Activated T-helper 2 cell treated with anti-CD3 and anti-CD28 coated beads, Interferon-gamma antibody, Interleukin-2, Interleukin-4, amounts not matched to agents 10 μg/mL and 5 μg/mL and 100 μg/mL, durations not matched to agents 14 hours and 24 hours and 36 hours (primary cell): ENCODE results near the gene HSBP1L1. TPM values are rescaled to one million over a fixed set of nuclear protein-coding genes. Genes with fewer than 3 reads are reported as not detected.

ENCODE experiments used
- DNase-seq: peaks from one replicate; pipeline ENCODE4 v3.0.0; 2021; ENCODE audit warnings: low spot score
- H3K27ac Mint-ChIP-seq: one replicate; pipeline ENCODE4 v1.8.0; 2021; ENCODE audit warnings: mixed read lengths
- H3K27me3 Mint-ChIP-seq: one replicate; pipeline ENCODE4 v1.8.0; 2021; ENCODE audit warnings: low read depth, mixed read lengths
- H3K36me3 Mint-ChIP-seq: one replicate; pipeline ENCODE4 v1.8.0; 2021; ENCODE audit warnings: low read depth, mixed read lengths
- H3K4me1 Mint-ChIP-seq: one replicate; pipeline ENCODE4 v1.8.0; 2021; ENCODE audit warnings: low read depth, mixed read lengths
- H3K4me3 Mint-ChIP-seq: one replicate; pipeline ENCODE4 v1.8.0; 2021; ENCODE audit warnings: low read depth, mild to moderate bottlenecking, moderate library complexity, mixed read lengths
- H3K9me3 Mint-ChIP-seq: one replicate; pipeline ENCODE4 v1.8.0; 2021; ENCODE audit warnings: mixed read lengths
- intact Hi-C: fragments of 100-400 bp; cut with micrococcal nuclease; formaldehyde crosslinking; loops from one replicate; pipeline ENCODE4 v1.15.1; 2023
- total RNA-seq: library from RNA; stranded (reverse); gene quantifications from 2 replicates; pipeline ENCODE4 v1.2.3, GENCODE V29; 2022

HSBP1L1 gene
- total RNA-seq, 1 donor from 2014 or later: 12.0 TPM

DNA sequence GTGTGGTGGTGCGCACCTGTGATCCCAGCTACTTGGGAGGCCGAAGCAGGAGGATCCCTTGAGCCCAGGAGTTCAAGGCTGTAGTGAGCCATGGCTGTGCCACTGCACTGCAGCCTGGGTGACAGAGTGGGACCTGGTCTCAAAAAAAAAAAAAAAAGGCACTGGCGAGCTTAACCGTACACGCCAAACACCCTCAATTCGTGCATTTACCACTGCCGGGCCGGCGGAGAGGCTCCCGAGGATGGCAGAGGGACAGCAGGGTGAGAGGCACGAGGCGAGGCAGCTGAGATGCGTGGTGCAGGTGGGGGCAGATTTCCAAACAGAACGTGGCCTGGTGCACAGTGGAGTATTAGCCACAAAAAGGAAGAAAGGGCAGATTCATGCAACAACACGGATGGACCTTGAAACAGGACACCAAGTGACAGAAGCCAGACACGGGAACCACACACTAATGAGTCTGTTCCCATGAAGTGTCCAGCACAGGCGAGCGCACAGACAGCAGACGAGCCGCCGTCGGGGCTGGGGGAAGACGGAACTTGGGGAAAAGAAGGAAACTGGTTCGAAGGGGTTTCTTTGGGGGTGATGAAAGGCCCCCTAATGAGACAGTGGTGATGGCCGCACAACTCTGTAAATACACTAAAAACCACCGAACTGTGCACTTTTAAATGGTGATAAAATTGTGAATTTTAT is 40.4 kb upstream of the HSBP1L1 start:
- peaks cover 39% of the 10 kb centered on the region for H3K36me3 Mint-ChIP-seq
- no peak for DNase-seq
- no peak overlapping the region for H3K4me3 Mint-ChIP-seq
- intact Hi-C loops: no loop called here
- H3K27me3 Mint-ChIP-seq: no peaks in the 10 kb centered on the region
- no peak overlapping the region for H3K27ac Mint-ChIP-seq
- H3K9me3 Mint-ChIP-seq: peaks cover 7% of the 10 kb centered on the region
- H3K4me1 Mint-ChIP-seq: no peaks in the 10 kb centered on the region

DNA sequence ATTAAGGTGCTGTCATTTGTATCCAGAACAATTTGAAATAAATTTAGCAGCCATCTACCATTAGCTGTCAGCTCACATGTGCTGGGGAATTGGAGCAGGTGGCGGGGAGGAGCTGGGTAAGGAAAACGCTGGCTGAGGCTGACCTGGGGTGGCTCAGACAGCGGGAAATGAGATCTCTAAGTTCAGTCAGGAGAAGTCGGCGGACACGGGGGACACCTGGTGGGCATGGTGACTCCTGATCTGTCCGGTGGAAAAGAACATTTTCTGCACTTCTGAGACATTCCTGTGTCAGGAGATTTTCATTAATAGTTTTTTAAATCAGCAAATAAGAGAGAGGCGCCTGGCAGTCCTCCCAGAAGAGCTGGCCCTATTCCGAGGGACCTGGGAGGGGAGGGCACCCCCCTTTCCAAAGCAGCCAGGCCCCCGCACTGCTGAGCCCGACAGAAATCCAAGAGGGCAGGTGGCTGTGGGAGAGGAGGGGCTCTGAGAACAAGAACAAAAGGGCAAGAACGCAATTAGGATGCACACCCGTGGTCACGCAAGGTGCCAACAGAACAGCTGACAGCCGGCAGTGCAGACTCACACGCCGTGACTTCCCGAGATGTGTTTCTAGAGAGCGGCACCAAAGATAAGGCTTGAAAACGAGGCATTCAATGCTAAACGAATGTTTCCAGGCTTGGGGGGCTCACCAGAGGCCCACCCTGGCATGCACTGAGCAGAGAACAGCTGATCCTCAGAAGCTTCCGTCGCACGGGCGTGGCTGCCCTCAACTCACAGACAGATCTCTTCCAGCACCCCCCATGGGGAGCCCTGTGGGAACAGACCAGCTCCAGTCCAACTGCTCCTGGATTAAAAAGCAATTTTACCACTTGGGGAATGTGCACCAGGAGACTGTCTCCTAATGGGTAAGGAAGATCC is 39.4 kb upstream of the HSBP1L1 start:
- H3K27me3 Mint-ChIP-seq: no peaks in the 10 kb centered on the region
- H3K4me3 Mint-ChIP-seq: no peak overlapping the region
- DNase-seq: no peak
- peaks cover 17% of the 10 kb centered on the region for H3K9me3 Mint-ChIP-seq
- no peaks in the 10 kb centered on the region for H3K4me1 Mint-ChIP-seq
- intact Hi-C loops: no loop called here
- H3K27ac Mint-ChIP-seq: no peak overlapping the region
- H3K36me3 Mint-ChIP-seq: peaks cover 47% of the 10 kb centered on the region

DNA sequence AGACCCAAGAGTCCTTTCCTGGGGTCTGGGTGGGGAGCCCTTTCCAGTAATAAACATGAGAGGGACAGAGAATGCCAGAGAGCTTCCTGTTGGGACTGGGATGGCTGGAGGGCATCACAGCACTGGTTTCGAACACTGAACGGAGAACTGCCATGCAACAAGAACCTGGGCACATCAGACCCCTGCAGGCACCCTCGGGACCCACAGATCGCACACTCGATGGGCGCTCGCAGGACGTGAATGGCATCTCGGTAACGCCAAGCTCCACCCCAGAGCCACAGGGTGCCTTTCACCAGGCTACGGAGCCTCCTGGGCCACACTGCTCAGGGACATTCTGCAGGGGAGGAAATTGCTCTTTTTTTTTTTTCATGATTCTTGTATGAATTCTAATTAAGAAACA is 38.1 kb upstream of the HSBP1L1 start:
- Mint-ChIP-seq H3K4me3 (no peak overlapping the region), H3K9me3 (peaks cover 29% of the 10 kb centered on the region), H3K36me3 (peaks cover 55% of the 10 kb centered on the region), H3K27ac (no peak overlapping the region), H3K27me3 (no peaks in the 10 kb centered on the region), H3K4me1 (no peaks in the 10 kb centered on the region)
- intact Hi-C loops: no loop called here
- DNase-seq: no peak

DNA sequence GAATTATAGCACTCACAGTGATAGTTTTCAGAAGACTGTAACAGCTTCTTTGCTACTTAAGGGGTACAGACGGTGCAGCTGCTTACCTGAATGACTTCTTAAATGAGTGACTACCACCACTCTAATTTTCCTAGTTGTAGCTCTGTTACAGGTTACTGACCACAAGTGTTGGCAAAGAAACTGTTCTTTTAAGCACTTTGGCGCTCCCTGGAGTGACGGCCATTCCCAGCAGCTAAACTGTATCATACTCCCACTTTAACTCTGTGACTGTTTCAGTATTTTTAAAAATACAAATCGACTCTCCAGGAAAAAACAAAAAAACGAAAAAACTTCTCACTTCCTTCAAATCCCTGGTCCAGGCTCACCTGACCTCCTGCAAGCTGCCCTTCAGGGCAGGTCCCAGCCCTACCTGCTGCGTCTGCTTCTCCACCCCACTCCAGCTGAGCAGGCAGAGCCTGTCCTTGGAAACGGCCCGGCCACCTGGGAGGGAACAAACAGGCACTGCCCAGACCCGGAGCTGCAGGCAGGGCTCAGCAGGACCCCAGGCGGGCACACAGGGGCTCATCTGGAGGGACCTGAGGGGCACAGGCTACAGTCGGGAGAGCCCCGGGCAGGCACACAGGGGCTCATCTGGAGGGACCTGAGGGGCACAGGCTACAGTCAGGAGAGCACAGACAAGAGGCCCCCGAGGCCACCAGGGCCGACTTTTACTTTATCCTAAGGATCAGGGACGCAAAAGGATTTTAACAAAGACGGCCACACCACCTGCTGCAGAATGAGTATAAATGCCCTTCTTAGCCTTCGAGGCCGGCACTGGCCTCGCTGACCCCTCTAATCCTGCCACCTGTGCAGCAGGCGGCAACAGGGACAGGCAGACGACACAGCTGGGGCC is 37.5 kb upstream of the HSBP1L1 start:
- H3K9me3 Mint-ChIP-seq: peaks cover 34% of the 10 kb centered on the region
- H3K4me3 Mint-ChIP-seq: no peak overlapping the region
- no peak overlapping the region for H3K27ac Mint-ChIP-seq
- no peak for DNase-seq
- H3K4me1 Mint-ChIP-seq: no peaks in the 10 kb centered on the region
- intact Hi-C loops: no loop called here
- H3K36me3 Mint-ChIP-seq: peaks cover 55% of the 10 kb centered on the region
- no peaks in the 10 kb centered on the region for H3K27me3 Mint-ChIP-seq

DNA sequence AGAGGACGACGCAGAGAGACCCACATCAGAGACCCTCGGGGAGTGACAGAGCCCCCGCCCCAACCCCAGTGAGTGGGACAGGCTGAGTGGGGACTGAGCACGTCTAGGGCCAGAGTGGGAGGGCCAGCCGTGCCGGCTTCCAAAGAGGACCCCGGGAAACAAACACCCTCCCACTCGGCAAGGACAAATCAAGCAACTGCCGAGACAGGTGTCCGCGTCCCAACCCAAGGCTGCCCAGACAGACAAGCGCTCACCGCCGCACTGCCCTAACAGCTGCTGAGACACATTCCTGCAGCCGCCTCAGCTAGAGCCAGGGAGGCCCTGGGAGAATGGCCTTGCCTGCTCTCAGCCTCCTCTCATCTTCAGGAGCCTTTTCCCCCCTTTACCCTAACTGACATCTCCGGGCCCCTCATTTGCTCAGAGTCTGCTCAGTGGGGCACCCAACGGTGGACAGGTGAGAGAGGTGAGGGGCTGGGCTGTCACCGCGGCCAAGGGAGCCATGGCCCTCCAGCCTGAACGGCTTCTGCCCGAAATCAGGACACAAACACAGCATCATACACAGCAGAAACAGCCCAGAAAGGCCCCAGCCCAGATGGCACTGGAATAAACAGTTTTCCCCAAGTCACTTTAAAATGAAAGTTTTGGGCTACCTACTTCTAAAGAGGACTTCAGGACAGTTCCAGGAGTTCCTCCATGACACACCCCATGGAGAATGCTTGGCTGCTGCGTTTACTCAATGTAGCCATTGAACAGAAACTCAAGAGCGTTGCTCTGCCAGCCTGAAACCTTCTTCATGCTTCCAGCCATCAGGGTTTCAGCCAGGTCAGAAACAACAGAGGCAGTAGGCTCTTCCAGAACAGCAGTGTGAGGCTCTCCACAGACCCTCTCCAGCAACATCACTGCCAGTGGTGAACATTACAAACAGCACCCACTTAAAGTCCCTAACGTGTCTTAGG is 36.6 kb upstream of the HSBP1L1 start:
- Mint-ChIP-seq H3K27ac (no peak overlapping the region), H3K9me3 (peaks cover 43% of the 10 kb centered on the region), H3K36me3 (peaks cover 61% of the 10 kb centered on the region), H3K4me3 (no peak overlapping the region), H3K4me1 (no peaks in the 10 kb centered on the region), H3K27me3 (no peaks in the 10 kb centered on the region)
- DNase-seq: no peak
- intact Hi-C loops: no loop called here

DNA sequence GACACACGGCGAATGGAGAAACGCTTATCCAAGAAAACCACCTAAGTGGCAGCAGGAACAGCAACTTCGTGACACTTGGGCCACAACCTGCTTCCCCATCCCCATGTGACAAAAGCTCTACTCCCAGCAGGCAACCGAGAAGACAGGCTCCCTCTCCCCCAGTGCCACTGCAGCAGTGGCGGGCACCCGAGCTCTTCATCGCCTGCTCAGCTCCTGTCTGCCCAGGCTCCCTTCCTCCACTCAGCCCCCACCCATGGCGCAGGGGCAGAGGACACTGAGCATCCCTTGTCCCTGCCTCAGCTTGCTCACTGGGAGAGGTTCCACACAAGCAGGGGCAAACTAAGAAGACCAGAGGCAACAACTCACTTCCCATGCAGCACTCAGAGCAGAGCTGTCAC is 35.9 kb upstream of the HSBP1L1 start:
- H3K27me3 Mint-ChIP-seq: no peaks in the 10 kb centered on the region
- no peak overlapping the region for H3K4me3 Mint-ChIP-seq
- peaks cover 64% of the 10 kb centered on the region for H3K36me3 Mint-ChIP-seq
- no peak overlapping the region for H3K27ac Mint-ChIP-seq
- peaks cover 50% of the 10 kb centered on the region for H3K9me3 Mint-ChIP-seq
- H3K4me1 Mint-ChIP-seq: no peaks in the 10 kb centered on the region
- intact Hi-C loops: no loop called here
- DNase-seq: no peak

DNA sequence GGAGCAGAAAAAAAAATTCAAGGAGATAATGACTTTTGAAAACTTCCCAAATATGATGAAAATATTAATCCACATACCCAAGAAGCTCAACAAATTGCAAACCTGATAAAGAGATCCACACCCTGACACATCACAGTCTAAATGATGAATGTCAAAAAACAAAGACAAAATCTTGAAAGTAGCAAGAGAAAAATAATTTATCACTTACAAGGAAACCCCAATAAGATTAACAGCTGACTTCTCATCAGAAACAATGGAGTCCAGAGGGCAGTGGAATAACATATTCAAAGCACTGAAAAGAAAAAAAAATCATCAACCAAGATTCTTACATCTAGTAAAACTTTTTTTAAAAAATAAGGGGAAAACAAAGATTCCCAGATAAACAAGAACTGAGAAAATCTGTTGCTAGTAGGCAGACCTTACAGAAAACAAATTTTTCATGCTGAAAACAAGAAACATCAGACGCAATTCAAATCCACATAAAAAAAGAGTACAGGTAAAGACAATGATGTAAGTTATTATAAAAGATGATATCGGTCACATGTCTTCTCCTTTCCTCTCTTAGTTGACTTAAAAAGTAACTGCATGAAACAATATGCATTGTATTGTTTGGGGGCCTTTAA is 34.3 kb upstream of the HSBP1L1 start:
- intact Hi-C loops: no loop called here
- Mint-ChIP-seq H3K27ac (no peak overlapping the region), H3K4me3 (no peak overlapping the region), H3K27me3 (no peaks in the 10 kb centered on the region), H3K4me1 (no peaks in the 10 kb centered on the region), H3K36me3 (peaks cover 71% of the 10 kb centered on the region), H3K9me3 (peaks cover 65% of the 10 kb centered on the region)
- no peak for DNase-seq

DNA sequence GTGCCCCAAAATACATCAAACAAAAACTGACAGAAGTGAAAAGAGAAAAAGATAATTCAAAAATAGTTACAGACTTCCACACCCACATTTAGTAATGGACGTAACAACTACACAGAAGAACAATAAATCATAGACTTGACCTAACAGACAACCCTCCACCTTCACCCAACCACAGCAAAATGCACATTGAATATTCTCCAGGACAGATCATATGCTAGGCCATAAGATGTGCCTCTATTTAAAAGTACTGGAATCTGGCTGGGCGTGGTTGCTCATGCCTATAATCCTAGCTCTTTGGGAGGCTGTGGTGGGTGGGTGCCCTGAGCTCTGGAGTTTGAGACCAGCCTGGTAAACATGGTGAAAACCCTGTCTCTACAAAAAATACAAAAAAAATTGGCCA is 33.0 kb upstream of the HSBP1L1 start:
- Mint-ChIP-seq H3K9me3 (peaks cover 78% of the 10 kb centered on the region), H3K36me3 (peaks cover 81% of the 10 kb centered on the region), H3K27me3 (no peaks in the 10 kb centered on the region), H3K4me1 (no peaks in the 10 kb centered on the region), H3K27ac (no peak overlapping the region), H3K4me3 (no peak overlapping the region)
- intact Hi-C loops: no loop called here
- no peak for DNase-seq

DNA sequence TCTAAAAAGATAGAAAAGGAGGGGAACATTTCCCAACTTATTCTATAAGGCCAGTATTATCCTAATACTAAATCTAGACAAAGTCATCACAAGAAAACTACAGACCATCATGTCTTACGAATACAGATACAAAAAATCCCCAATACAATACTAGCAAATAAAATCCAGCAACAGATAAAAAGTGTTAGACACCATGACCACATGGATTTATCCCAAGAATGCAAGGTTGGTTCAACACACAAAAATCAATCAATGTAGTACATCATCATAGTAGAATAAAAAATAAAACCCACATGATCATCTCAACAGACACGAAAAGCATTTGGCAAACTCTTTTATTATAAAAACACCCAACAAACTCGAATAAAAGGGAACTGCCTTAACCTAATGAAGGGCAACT is 31.5 kb upstream of the HSBP1L1 start:
- H3K9me3 Mint-ChIP-seq: peaks cover 86% of the 10 kb centered on the region
- no peaks in the 10 kb centered on the region for H3K4me1 Mint-ChIP-seq
- H3K36me3 Mint-ChIP-seq: peaks cover 94% of the 10 kb centered on the region
- intact Hi-C loops: no loop called here
- no peak overlapping the region for H3K4me3 Mint-ChIP-seq
- H3K27me3 Mint-ChIP-seq: no peaks in the 10 kb centered on the region
- no peak overlapping the region for H3K27ac Mint-ChIP-seq
- DNase-seq: no peak

DNA sequence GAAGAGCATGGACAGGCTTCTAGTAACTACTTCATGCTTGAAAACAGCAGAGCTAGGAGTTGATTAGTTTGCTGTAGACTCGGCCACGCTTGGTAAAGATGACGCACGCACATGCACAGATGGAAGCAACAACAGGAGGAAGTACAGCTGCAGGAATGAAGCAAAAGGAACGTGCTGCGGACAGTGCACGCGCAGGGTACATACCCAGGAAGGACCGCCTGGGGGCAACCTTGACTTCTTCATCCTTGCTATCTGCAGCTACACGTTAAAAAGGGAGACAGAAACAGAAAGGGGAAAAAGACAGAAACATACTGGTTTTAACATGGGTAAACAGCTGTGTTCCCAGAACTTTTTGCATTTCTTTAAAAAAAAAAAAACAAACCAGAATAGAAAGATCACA is 30.7 kb upstream of the HSBP1L1 start:
- H3K4me1 Mint-ChIP-seq: no peaks in the 10 kb centered on the region

DNA sequence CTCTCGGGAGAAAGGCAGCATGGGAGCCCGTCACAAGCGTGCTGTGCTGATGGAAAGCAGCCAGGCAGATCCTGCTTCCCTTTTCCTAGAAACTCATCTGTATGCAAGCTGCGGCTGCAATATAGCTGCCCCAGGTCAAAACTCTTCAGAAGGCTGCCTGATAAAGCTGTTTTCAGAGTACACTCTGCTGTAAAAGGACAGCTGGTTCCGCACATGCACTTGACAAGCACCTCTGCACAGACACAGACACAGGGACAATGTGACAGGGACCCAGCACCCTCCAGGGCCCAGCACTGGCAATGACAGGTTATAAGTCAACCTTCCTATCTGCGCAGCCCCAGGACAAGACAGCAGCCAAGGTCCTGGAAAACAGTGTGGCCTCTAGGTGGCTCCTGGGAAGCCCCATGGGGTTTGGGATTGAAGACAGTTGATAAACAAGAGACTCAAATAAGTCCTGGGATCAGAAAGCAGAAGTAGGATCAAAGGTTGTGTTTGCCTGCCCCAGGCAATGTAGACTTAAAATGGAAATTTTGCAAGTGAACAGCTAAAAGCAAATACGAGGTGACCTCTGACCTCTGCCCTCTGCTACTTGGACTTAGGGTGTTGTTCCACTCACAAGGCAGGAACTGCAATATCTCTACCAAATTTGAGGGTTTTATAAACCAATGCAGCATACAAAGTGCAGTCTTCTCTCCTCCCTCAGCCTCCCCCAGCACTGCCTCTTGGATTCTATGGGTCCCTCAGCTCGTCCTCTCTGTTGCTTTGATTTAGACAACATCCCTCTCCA is 29.9 kb upstream of the HSBP1L1 start:
- Mint-ChIP-seq H3K4me1 (no peaks in the 10 kb centered on the region), H3K27ac (no peak overlapping the region), H3K36me3 (peaks cover 92% of the 10 kb centered on the region), H3K27me3 (no peaks in the 10 kb centered on the region), H3K9me3 (peaks cover 75% of the 10 kb centered on the region), H3K4me3 (no peak overlapping the region)
- DNase-seq: no peak
- intact Hi-C loops: no loop called here

More for the DNA sequence above, 30.7 kb upstream of the HSBP1L1 start:
- H3K27ac Mint-ChIP-seq: no peak overlapping the region
- no peak for DNase-seq
- intact Hi-C loops: no loop called here
- no peak overlapping the region for H3K4me3 Mint-ChIP-seq
- H3K27me3 Mint-ChIP-seq: no peaks in the 10 kb centered on the region
- peaks cover 92% of the 10 kb centered on the region for H3K36me3 Mint-ChIP-seq
- H3K9me3 Mint-ChIP-seq: peaks cover 82% of the 10 kb centered on the region
